ENCODE data around the gene BANF2. TPM values are rescaled to one million over a fixed set of nuclear protein-coding genes. Genes with fewer than 3 reads are reported as not detected.

The BANF2 gene
- total RNA-seq, 1 experiment from 2014 or later, result not detected

- Histone ChIP-seq H3K36me3 (ENCODE audit: insufficient read depth, low read length, poor library complexity, severe bottlenecking) (no peaks in the 10 kb centered on the region), H3K27ac (ENCODE audit: low read depth, low read length, poor library complexity, severe bottlenecking) (no peak overlapping the region), H3K9me3 (ENCODE audit: low read depth, low read length, poor library complexity, severe bottlenecking) (no peaks in the 10 kb centered on the region), H3K27me3 (replicated peaks; ENCODE audit: insufficient read depth, low read depth, low read length, poor library complexity) (no peaks in the 10 kb centered on the region), H3K4me3 (ENCODE audit: low read depth, low read length, poor library complexity, severe bottlenecking) (no peak overlapping the region), H3K4me1 (ENCODE audit: insufficient read depth, low read length, poor library complexity, severe bottlenecking) (no peaks in the 10 kb centered on the region)
- TF ChIP-seq CTCF (conservative IDR thresholded peaks at IDR 0.05; ENCODE audit: low read depth, low read length) (no peak), EZH2 (IDR thresholded peaks at IDR 0.05; ENCODE audit: borderline replicate concordance, low read depth, low read length, poor library complexity, severe bottlenecking) (no peak)
- no peak for DNase-seq (ENCODE audit: low spot score)
- intact Hi-C loops (cut with micrococcal nuclease; ENCODE audit: unreplicated experiment), result no loop called here
- CTCF ChIA-PET, result no interaction called here
- no TSS peak for BruUV-seq (replicated peaks)
- POLR2A ChIA-PET (ENCODE audit: low non-redundant PET), result no interaction called here
These were observed 63.2 kb downstream of the BANF2 start for GRCh38 chr20:17762873-17763557.

GRCh38 chr20:17765017-17765416 is 65.3 kb downstream of the BANF2 start:
- TF ChIP-seq EZH2 (IDR thresholded peaks at IDR 0.05; ENCODE audit: borderline replicate concordance, low read depth, low read length, poor library complexity, severe bottlenecking) (no peak), CTCF (conservative IDR thresholded peaks at IDR 0.05; ENCODE audit: low read depth, low read length) (no peak)
- no peak for DNase-seq (ENCODE audit: low spot score)
- Histone ChIP-seq H3K36me3 (ENCODE audit: insufficient read depth, low read length, poor library complexity, severe bottlenecking) (no peaks in the 10 kb centered on the region), H3K27ac (ENCODE audit: low read depth, low read length, poor library complexity, severe bottlenecking) (no peak overlapping the region), H3K27me3 (replicated peaks; ENCODE audit: insufficient read depth, low read depth, low read length, poor library complexity) (no peaks in the 10 kb centered on the region), H3K4me3 (ENCODE audit: low read depth, low read length, poor library complexity, severe bottlenecking) (no peak overlapping the region), H3K9me3 (ENCODE audit: low read depth, low read length, poor library complexity, severe bottlenecking) (no peaks in the 10 kb centered on the region), H3K4me1 (ENCODE audit: insufficient read depth, low read length, poor library complexity, severe bottlenecking) (no peaks in the 10 kb centered on the region)
- CTCF ChIA-PET, result no interaction called here
- intact Hi-C loops (cut with micrococcal nuclease; ENCODE audit: unreplicated experiment), result no loop called here
- no TSS peak for BruUV-seq (replicated peaks)
- POLR2A ChIA-PET (ENCODE audit: low non-redundant PET), result no interaction called here

GRCh38 chr20:17765584-17765983 is 65.8 kb downstream of the BANF2 start:
- no peaks in the 10 kb centered on the region for H3K9me3 ChIP-seq (ENCODE audit: low read depth, low read length, poor library complexity, severe bottlenecking)
- no peaks in the 10 kb centered on the region for H3K27me3 ChIP-seq (replicated peaks; ENCODE audit: insufficient read depth, low read depth, low read length, poor library complexity)
- H3K27ac ChIP-seq (ENCODE audit: low read depth, low read length, poor library complexity, severe bottlenecking), result no peak overlapping the region
- TF ChIP-seq CTCF (conservative IDR thresholded peaks at IDR 0.05; ENCODE audit: low read depth, low read length) (no peak), EZH2 (IDR thresholded peaks at IDR 0.05; ENCODE audit: borderline replicate concordance, low read depth, low read length, poor library complexity, severe bottlenecking) (no peak)
- H3K4me1 ChIP-seq (ENCODE audit: insufficient read depth, low read length, poor library complexity, severe bottlenecking), result no peaks in the 10 kb centered on the region
- H3K4me3 ChIP-seq (ENCODE audit: low read depth, low read length, poor library complexity, severe bottlenecking), result no peak overlapping the region
- no peaks in the 10 kb centered on the region for H3K36me3 ChIP-seq (ENCODE audit: insufficient read depth, low read length, poor library complexity, severe bottlenecking)
- BruUV-seq (replicated peaks), result no TSS peak
- CTCF ChIA-PET, result no interaction called here
- DNase-seq (ENCODE audit: low spot score), result no peak
- POLR2A ChIA-PET (ENCODE audit: low non-redundant PET), result no interaction called here
- intact Hi-C loops (cut with micrococcal nuclease; ENCODE audit: unreplicated experiment), result no loop called here
